ENCODE results near the gene KIAA1328.

DNA sequence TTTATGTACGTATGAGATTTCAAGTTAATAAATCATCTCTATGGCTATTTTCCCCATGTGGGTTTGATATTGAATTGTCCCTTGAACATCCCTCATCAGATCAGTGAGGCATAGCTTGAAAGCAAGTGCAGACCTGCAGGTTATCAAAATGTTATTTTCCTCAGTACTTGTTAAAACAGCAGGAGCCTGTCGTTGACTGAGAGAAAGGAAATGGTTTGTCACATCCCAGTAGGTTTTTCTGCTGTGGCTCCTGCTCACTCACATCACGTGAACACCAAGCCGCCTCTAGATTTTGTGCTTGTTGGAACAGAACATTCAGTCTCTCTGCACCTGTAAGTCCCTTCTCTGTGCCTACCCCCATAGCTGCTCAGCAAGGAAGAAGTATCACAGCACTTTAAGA is 396.4 kb downstream of the KIAA1328 start:
- TF ChIP-seq EP300 (IDR thresholded peaks at IDR 0.05; ENCODE audit: borderline replicate concordance), result no peak
- TF ChIP-seq, protein P1, sequence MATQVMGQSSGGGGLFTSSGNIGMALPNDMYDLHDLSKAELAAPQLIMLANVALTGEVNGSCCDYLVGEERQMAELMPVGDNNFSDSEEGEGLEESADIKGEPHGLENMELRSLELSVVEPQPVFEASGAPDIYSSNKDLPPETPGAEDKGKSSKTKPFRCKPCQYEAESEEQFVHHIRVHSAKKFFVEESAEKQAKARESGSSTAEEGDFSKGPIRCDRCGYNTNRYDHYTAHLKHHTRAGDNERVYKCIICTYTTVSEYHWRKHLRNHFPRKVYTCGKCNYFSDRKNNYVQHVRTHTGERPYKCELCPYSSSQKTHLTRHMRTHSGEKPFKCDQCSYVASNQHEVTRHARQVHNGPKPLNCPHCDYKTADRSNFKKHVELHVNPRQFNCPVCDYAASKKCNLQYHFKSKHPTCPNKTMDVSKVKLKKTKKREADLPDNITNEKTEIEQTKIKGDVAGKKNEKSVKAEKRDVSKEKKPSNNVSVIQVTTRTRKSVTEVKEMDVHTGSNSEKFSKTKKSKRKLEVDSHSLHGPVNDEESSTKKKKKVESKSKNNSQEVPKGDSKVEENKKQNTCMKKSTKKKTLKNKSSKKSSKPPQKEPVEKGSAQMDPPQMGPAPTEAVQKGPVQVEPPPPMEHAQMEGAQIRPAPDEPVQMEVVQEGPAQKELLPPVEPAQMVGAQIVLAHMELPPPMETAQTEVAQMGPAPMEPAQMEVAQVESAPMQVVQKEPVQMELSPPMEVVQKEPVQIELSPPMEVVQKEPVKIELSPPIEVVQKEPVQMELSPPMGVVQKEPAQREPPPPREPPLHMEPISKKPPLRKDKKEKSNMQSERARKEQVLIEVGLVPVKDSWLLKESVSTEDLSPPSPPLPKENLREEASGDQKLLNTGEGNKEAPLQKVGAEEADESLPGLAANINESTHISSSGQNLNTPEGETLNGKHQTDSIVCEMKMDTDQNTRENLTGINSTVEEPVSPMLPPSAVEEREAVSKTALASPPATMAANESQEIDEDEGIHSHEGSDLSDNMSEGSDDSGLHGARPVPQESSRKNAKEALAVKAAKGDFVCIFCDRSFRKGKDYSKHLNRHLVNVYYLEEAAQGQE (IDR thresholded peaks at IDR 0.05; ENCODE audit: low read depth), result no peak
